Left renal pelvis (tissue), 4 donors: Measurements from ENCODE around the gene LYSMD2. TPM values are rescaled to one million over a fixed set of nuclear protein-coding genes. Genes with fewer than 3 reads are reported as not detected.

Experiments used
- DNase-seq, 4 donors: peaks; one replicate each; pipeline ENCODE4 v3.0.0-alpha.2; 2013; ENCODE audit warnings: low read depth in 4 of 4, low spot score in 3 of 4
- polyA plus RNA-seq, 4 donors: library from polyadenylated mRNA; unstranded; fragments of 120-200 nt; gene quantifications; one replicate each; pipeline ENCODE4 v1.2.1, GENCODE V29; 2013; ENCODE audit not compliant: insufficient read length in 4 of 4

Gene LYSMD2
- polyA plus RNA-seq, 4 donors, result 4.5 to 7.5 (median 5.9) TPM

DNA sequence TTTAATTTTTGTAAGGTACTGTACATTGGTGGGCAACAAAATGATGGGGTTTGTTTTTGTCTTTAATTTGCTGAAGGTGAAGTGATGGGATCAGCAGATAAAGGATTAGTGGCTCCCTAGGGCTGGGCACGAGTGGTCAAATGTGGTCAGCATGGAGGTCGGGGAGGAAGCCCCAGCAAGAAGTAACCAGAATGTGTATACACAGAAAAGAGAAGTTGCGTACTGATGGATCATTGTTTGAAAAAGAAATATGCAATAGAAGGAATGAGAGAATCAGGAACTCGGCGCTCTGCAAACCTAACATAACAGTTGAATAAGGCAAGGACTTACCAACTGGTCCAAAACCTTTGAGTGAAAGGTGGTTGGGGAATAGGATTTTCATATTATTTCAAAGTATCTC lies 15.4 kb upstream of the LYSMD2 start:
- no peak for DNase-seq

DNA sequence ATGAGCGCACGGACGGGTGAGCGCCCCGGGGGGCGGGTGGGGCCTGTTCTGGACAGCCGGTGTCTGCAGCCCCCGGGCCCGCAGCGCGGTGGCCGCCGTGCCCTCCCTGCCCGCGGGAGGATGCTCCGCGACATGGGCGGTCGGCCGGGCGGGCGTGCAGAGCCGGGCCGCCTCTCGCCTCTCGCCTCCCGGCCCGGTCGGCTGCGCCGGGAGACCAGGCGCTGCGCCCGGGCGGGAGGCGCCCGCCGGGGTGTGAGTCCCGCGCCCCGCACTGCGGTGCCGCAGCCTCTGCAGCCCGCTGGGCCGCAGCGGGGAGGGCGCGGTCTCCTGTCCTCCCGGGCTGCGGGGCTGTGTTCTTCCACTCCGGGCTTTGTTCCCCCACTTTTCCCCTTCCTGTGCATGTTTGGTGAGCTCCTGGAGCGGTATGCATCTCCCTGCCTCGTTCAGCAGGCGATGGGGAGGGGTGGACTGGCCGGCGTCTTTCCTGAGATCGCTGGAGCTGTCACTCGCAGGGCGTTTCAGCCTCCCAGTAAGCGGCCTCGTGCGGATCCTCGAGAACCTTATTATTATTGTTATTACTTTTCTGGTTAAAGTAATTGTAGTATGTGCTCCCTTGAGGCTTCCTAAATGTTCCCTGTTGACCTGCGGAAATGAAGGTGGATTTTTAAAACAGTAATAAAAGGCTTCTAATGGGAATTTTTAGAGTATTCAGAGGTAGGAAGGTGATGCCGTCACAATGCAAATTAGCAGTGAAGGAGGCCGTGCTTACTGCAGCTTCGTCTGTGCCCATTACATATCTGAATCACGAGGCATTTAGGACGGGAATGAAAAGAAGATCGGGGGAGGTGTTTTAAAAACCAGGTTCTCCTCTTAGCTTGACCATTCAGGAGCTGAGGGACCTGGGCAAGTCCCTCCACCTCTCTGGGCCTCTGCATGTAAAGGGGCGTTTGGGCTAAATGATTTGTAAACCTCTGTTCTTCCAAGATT lies 14.5 kb upstream of the LYSMD2 start:
- no peak for DNase-seq

DNA sequence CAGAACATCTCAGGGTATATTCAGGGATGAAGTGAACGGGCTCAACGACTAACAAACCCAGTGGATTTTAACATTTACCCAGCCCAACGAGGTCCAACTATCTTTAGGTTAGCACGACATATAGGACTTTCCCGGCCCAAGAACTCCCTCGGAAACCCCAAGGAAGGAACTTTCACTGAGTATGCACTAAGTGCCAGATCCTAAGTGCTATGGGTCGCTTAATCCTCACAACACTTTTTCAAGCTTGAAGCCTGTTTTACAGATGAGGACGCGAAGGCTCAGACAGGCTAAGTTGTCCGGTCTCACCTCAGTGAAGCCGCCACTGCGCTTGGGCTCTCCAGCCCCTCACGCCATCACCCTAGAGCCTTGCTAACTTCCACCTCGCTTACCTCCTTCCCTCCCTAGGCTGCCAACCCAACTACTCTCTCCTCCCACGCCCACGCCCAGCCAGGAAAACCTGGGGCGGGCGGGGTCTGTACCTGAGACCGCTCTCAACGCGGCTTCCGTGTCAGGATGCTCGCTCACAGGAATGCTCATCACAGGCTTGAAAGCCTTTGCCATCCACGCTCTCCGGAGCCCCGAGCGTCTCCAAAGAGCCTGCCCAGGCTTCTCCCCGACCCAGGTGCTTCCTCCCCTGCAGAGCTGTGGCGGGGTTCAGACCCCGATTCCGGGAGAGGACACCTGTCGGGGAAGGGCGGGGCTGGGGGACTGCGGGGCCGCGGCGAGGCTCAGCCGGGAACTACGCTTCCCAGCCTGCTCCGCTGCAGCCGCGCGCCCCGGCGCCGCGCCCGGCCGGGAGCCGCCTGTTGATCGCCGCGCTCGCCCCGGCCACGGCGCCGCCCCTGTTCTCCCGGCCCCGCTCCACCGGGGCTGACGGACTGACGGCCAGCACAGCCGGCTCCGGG lies 13.6 kb upstream of the LYSMD2 start, which contains the start of gene TMOD2:
Gene TMOD2, plus strand, starts transcription at position 806 of the 905 bp plus-strand sequence. CDS start 14,845 bp downstream, outside the sequence.
- DNase-seq, result no peak

- no peak for DNase-seq
Observed at GRCh38 chr15:51750186-51750585, 12.7 kb upstream of the LYSMD2 start.

GRCh38 chr15:51749307-51749706 lies 11.9 kb upstream of the LYSMD2 start:
- no peak for DNase-seq

DNA sequence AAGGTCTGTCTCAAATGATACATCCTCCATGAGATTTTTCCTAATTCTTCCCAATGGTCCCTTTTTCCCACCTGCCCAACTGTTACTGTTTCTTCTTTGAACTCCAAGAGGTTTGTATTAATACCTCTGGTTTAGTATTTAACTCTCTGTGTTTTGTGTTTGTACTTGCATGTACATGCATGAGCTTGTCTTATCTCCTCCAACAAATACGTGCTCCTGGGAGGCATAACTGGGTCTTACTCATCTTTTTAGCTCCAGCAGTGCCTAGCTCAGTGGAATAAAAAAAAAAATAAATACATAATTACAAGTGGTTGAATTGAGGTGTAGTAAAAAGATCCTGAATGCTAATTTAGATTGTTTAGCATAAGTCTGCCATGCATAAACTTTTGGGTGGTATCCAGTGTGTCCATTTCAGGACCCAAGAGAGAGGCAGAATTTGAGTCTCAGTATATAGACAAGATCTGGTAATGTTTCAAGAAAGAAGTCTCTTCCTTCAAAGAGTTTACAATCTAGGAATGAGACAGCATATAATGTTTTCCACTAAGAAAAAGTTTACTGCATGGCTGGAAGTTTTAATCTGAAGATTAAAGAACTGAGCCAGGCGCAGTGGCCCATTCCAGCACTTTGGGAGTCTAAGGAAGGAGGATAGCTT lies 1.7 kb upstream of the LYSMD2 start:
- DNase-seq, result no peak

- no peak for DNase-seq
Observed at GRCh38 chr15:51738553-51738952, 1.1 kb upstream of the LYSMD2 start.

DNA sequence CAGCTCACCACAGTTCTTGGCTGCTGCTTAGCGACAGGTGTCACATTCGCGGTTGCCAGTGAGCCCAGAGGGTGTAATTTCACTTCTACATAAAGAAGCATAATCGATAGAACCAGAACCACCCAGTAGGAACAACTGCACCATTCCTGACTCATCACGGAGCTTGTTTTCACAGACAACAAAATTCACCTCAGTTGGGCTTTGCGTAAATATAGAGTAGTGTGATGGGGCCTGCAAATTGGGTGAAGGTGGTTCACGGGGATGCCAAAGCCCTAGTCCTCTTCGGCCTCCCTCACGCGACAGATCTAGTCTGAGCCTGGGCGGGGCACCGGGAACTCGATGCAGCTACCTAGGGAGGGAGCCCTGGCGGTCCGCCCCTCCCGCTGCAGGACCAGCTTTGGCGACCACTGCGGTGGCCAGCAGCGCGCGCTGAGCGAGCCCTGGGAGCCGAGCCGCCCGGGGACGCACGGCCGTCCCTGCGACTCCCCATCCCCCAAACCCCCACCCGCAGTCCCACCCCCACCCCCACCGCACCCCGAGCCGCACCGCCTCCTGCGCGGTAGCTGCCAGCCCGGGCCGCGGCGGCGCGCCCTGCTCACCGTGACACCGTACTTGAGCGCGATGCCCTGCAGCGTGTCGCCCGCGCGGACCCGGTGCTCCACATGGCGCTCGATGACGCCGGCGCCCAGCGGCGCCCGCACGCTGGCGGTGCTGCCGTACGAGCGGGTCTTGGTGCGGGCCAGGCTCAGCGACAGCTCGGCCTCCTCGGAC lies 519 bp downstream of the LYSMD2 start:
- no peak for DNase-seq

- no peak for DNase-seq
Observed at GRCh38 chr15:51736069-51736468, 1.4 kb downstream of the LYSMD2 start.

- no peak for DNase-seq
Observed at GRCh38 chr15:51735228-51736010, 2.0 kb downstream of the LYSMD2 start.

GRCh38 chr15:51732646-51733045 lies 4.8 kb downstream of the LYSMD2 start:
- DNase-seq, result no peak

GRCh38 chr15:51731549-51732267 lies 5.7 kb downstream of the LYSMD2 start:
- DNase-seq, result no peak

DNA sequence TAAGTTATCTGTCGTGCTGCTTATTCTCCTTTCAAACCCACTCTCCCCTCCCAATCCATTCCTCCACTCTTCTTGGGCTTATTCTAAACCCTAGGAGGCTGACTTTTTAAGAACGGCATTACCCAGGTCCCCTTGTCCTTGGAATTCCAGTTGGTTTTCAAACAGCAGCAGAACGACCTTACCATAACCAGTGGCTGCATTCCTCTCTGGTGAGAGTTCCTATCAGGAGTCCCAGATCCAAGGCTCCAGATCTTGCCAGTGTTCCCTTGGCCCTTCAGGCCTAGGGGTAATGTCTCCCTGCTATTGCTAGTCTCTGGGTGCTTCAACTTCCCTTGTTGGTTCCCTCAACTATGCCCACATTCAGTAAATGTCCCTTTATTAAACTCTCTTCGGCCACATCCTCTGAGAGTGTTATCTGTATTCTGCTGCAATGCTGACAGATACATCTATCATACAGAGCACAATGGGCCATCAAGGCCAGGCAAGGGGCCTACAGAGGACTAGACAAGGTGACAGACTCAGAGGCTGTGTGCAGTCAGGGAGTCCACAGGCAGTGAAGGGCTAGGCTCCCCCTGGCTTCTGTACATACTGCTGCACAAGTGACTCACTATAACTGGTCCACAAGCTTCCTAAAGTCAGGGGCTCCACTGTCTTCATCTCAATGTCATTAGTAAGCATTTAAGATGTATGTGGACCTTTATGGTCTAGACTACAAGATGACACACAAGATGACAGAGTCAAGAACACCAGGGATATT lies 10.1 kb downstream of the LYSMD2 start:
- no peak for DNase-seq

DNA sequence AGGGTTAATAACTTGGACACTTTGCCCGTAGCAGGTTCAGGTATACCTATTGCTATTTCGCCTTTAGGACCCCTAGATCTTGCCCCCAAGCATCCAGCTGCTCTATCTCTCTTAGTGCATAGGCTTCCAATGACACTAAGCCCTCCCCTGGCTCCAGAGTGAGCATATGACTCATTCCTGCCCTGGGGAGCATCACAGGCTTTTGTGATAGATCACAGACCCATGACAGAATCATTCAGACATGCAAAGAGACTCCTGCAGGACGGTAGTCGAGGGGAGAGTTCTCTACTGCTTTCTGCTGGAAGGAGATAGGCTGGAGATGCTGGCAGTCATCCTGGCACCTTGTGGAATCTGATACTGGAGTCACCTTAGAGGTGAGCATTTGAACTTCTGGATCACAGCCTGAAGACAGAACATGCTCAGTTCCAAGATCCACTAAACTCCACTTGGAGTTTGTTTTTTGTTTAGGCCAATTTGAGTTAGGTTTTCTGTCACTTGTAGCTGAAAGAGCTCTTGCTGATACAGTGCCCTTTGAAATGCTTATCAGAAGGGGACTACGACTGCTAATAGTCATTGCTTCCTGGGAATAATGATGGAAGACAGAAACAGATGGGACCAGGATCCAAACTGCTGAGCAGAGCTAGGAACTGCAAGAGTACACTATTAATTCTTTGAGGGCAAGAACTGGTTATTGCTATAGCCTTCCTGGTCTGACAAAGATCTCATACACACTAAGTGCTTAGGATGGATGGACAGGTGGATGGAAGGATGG lies 11.0 kb downstream of the LYSMD2 start:
- no peak for DNase-seq

DNA sequence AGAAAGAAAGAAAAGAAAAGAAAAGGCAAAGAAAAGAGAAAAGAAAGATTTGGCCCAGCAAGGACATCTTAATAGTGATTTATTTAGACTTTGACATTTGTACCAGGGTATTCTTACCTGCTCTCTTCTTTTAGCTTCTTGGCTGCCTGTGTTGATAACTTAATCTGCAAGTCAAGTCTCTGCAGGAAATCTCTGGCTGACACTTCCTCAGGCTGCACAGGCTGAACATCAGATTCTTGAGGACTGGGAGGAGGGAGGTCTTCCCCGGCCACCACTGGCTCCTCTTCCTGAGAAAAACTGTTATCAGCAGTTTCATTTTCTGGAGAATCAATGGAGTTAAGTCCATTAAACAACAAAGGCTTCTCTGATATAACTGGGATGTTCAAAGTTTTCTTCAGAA lies 12.8 kb downstream of the LYSMD2 start:
- DNase-seq, result no peak

- DNase-seq, result no peak
Observed at GRCh38 chr15:51724199-51724598, 13.3 kb downstream of the LYSMD2 start.
